ENCODE results near the gene CDCA8.

DNA sequence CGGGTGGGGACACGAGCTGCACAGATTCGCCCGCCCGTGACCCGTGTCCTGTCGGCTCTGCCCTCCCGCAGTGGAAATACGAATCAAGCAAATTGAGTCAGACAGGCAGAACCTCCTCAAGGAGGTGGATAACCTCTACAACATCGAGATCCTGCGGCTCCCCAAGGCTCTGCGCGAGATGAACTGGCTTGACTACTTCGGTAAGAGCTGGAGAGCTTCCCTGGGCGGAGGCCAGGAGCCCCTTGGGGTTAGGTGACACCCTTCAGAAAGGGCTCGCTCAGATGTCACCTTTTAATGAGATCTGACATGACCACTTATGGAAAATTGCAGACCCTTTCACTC lies 489 bp downstream of the CDCA8 start:
- TF ChIP-seq EP300 (IDR thresholded peaks at IDR 0.05), result no peak
- TF ChIP-seq CTCF (IDR thresholded peaks at IDR 0.05), result no peak

Data from esophagus muscularis mucosa (tissue), 3 donors.